Ishikawa (cell line): Measurements from ENCODE around the gene TLN1.

Experiments
- CEBPB ChIP-seq: IDR thresholded peaks from 2 replicates; pipeline ENCODE4 v1.6.1; 2012
- EGR1 ChIP-seq: IDR thresholded peaks from 2 replicates; pipeline ENCODE4 v1.6.1; 2012
- EP300 ChIP-seq: IDR thresholded peaks from 2 replicates; pipeline ENCODE4 v1.6.1; 2012; ENCODE audit warnings: borderline replicate concordance
- RAD21 ChIP-seq: IDR thresholded peaks from 2 replicates; pipeline ENCODE4 v1.6.1; 2012; ENCODE audit warnings: low read depth
- TF ChIP-seq, protein P1 (sequence below): IDR thresholded peaks from 2 replicates; pipeline ENCODE4 v1.6.1; 2012; ENCODE audit warnings: low read depth, mild to moderate bottlenecking

DNA sequence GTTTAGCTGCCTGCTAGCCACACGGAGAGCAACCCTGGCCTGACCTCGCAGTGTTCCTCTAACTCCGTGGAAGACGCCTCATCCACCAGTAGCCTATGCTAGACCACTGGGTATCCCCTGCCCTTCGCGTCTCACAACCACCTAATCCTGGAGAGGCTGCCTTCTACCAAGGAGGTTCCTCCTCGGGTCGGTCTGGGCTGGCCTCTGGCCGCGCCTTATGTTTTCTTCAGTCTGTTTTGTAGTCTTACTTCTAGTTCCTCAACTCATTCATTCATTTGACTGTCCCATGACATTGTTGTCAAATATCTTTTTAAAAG lies 40.7 kb downstream of the TLN1 start:
- TF ChIP-seq, protein P1, sequence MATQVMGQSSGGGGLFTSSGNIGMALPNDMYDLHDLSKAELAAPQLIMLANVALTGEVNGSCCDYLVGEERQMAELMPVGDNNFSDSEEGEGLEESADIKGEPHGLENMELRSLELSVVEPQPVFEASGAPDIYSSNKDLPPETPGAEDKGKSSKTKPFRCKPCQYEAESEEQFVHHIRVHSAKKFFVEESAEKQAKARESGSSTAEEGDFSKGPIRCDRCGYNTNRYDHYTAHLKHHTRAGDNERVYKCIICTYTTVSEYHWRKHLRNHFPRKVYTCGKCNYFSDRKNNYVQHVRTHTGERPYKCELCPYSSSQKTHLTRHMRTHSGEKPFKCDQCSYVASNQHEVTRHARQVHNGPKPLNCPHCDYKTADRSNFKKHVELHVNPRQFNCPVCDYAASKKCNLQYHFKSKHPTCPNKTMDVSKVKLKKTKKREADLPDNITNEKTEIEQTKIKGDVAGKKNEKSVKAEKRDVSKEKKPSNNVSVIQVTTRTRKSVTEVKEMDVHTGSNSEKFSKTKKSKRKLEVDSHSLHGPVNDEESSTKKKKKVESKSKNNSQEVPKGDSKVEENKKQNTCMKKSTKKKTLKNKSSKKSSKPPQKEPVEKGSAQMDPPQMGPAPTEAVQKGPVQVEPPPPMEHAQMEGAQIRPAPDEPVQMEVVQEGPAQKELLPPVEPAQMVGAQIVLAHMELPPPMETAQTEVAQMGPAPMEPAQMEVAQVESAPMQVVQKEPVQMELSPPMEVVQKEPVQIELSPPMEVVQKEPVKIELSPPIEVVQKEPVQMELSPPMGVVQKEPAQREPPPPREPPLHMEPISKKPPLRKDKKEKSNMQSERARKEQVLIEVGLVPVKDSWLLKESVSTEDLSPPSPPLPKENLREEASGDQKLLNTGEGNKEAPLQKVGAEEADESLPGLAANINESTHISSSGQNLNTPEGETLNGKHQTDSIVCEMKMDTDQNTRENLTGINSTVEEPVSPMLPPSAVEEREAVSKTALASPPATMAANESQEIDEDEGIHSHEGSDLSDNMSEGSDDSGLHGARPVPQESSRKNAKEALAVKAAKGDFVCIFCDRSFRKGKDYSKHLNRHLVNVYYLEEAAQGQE: no peak
- TF ChIP-seq EGR1: no peak
- no peak for TF ChIP-seq EP300
- TF ChIP-seq RAD21: no peak
- no peak for TF ChIP-seq CEBPB
